Esophagus squamous epithelium (tissue), 5 donors: ENCODE measurements around the gene RABGGTA. TPM values are rescaled to one million over a fixed set of nuclear protein-coding genes. Genes with fewer than 3 reads are reported as not detected.
"Not testable (repeated sequence)": the region's sequence is repeated elsewhere in the genome, so short reads cannot be mapped to it uniquely, and the experiment has no call there.

Experiments
- DNase-seq: peaks from one replicate; lab custom pipeline; 2025; lab: John Stamatoyannopoulos, UW
- H3K27ac ChIP-seq, 4 donors: fragments of 200-600 bp; sonication (generic); one replicate each; pipeline ENCODE4 v1.5.1; 2016 to 2019; ENCODE audit warnings: mild to moderate bottlenecking in 1 of 4
- H3K27me3 ChIP-seq, 4 donors: fragments of 200-600 bp; sonication (generic); 1 replicate in 3 of 4; 2 replicates in 1 of 4; pipeline versions ENCODE4 v1.5.1 to v1.6.0; 2017 to 2021; ENCODE audit warnings: antibody characterized with exemption in 1 of 4
- H3K36me3 ChIP-seq, 3 donors: fragments of 200-600 bp; sonication (generic); one replicate each; pipeline ENCODE4 v1.5.1; 2016 to 2019
- H3K4me1 ChIP-seq, 3 donors: fragments of 200-600 bp; sonication (generic); one replicate each; pipeline ENCODE4 v1.5.1; 2017 to 2019
- H3K4me3 ChIP-seq, 4 donors: fragments of 200-600 bp; sonication (generic); 1 replicate in 3 of 4; 2 replicates in 1 of 4; pipeline ENCODE4 v1.5.1; 2016 to 2019; ENCODE audit warnings: mild to moderate bottlenecking in 2 of 4, moderate library complexity in 1 of 4
- H3K9me3 ChIP-seq, 3 donors: fragments of 200-600 bp; sonication (generic); one replicate each; pipeline ENCODE4 v1.5.1; 2016 to 2019
- POLR2A ChIP-seq, 4 donors: fragments of 450-650 bp; IDR thresholded peaks; one replicate each; pipeline ENCODE4 v1.6.1; 2017; ENCODE audit warnings: antibody characterized with exemption in 4 of 4, mild to moderate bottlenecking in 4 of 4, moderate library complexity in 3 of 4
- whole genome bisulfite sequencing, 2 donors: methylation state at CpG; one replicate each; pipeline ENCODE4 v1.1.5; 2018; 5-methylcytosine and 5-hydroxymethylcytosine counted together
- intact Hi-C: fragments of 100-400 bp; cut with DNase I; formaldehyde crosslinking; loops from one replicate; pipeline ENCODE4 v1.15.0; 2022
- total RNA-seq, 4 donors: library from RNA; depleted of rRNA; stranded (reverse); fragments of >200 nt; gene quantifications; one replicate each; pipeline ENCODE4 v1.1.0, GENCODE V29; 2016
- TF ChIP-seq, protein P1 (sequence below), 6 experiments: fragments of 450-650 bp in 4 of 6; fragments of 200-600 bp in 2 of 6; sonication (generic) in 2 of 6; IDR thresholded peaks; one replicate each; pipeline ENCODE4 v1.5.1; 2016 to 2019; ENCODE audit warnings: antibody characterized with exemption in 6 of 6, mild to moderate bottlenecking in 4 of 6, moderate library complexity in 4 of 6
- donor health status: DM: yes; HTN: yes; CAD: no.

RABGGTA gene
- total RNA-seq, 4 donors from 2014 or later = 68.9 to 171 (median 108) TPM

DNA sequence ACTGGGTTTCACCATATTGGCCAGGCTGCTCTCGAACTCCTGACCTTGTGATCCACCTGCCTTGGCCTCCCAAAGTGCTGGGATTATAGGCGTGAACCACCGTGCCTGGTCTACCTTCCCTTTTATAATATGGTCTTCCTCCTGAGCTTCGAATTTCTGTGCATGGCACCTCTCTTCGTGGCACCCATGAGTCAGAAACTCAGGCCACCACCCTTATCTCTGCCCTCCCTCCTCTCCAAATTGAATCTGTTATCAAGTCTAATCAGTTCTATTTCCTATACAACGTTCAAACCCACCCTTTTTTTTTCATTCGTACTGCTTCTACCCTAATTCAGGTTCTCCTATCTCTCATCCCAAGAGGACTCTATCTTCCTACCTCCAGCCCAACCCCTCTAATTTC lies 24.0 kb downstream of the RABGGTA start:
- intact Hi-C loops = no loop called here
- Histone ChIP-seq H3K27ac (peak overlapping the region in 2 of 4 donors; percentile 43 to 65), H3K4me3 (no peak overlapping the region), H3K4me1 (peaks cover 0 to 13% (median 4%) of the 10 kb centered on the region in 3 donors), H3K36me3 (peaks cover 3 to 47% (median 4%) of the 10 kb centered on the region in 3 donors), H3K9me3 (no peaks in the 10 kb centered on the region), H3K27me3 (no peaks in the 10 kb centered on the region)
- no peak for DNase-seq
- 73 to 75% methylated on average over 7 of the region's 7 CpGs for WGBS, 2 donors
- TF ChIP-seq, protein P1, sequence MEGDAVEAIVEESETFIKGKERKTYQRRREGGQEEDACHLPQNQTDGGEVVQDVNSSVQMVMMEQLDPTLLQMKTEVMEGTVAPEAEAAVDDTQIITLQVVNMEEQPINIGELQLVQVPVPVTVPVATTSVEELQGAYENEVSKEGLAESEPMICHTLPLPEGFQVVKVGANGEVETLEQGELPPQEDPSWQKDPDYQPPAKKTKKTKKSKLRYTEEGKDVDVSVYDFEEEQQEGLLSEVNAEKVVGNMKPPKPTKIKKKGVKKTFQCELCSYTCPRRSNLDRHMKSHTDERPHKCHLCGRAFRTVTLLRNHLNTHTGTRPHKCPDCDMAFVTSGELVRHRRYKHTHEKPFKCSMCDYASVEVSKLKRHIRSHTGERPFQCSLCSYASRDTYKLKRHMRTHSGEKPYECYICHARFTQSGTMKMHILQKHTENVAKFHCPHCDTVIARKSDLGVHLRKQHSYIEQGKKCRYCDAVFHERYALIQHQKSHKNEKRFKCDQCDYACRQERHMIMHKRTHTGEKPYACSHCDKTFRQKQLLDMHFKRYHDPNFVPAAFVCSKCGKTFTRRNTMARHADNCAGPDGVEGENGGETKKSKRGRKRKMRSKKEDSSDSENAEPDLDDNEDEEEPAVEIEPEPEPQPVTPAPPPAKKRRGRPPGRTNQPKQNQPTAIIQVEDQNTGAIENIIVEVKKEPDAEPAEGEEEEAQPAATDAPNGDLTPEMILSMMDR (IDR thresholded peaks at IDR 0.05) = no peak
- TF ChIP-seq POLR2A (IDR thresholded peaks at IDR 0.05) = no peak

DNA sequence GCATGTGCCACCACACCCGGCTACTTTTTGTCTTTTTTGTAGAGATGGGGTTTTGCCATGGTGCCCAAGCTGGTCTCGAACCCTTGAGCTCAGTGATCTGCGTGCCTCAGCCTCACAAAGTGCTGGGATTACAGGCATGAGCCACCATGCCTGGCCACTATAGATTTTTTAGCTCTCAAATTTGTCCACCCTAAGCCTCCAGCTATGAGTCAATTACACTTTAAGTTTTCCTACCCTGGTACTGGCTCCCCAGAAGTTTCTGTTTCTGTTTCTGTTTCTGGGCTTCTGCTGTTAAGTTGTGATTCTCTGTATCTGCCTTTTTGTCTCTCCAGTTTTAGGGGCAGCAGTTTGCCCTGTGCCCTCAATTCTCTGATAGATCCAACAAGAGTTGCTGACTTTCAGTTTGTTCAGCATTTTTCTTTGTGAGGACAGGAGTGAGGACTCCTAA lies 24.6 kb downstream of the RABGGTA start:
- 75 to 79% methylated on average over 2 to 3 of the region's 3 CpGs for WGBS, 2 donors

DNA sequence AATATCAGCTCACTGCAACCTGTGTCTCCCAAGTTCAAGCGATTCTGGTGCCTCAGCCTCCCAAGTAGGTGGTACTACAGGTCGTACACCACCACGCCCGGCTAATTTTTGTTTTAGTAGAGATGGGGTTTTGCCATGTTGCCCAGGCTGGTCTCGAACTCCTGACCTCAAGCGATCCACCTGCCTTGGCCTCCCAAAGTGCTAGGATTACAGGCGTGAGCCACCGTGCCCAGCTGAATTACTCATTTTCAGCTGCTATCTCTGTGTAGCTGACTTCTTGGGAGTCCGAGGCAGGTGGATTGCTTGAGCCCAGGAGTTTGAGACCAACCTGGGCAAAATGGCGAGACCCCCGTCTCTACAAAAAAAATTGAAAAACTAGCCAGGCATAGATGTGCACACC lies 26.0 kb downstream of the RABGGTA start:
- H3K9me3 ChIP-seq, intact Hi-C loops, H3K27me3 ChIP-seq, H3K4me3 ChIP-seq, DNase-seq, H3K27ac ChIP-seq: not testable (repeated sequence)
- Histone ChIP-seq H3K4me1 (peaks cover 6 to 30% (median 17%) of the 10 kb centered on the region in 3 donors), H3K36me3 (peaks cover 3 to 37% (median 5%) of the 10 kb centered on the region in 3 donors)
- 92 to 93% methylated on average over 8 to 10 of the region's 11 CpGs for WGBS, 2 donors

More for the DNA sequence above, 24.6 kb downstream of the RABGGTA start:
- TF ChIP-seq, protein P1 (IDR thresholded peaks at IDR 0.05) = no peak
- no peak for TF ChIP-seq POLR2A (IDR thresholded peaks at IDR 0.05)
- H3K9me3 ChIP-seq = no peaks in the 10 kb centered on the region
- intact Hi-C loops = no loop called here
- no peaks in the 10 kb centered on the region for H3K27me3 ChIP-seq
- no peak overlapping the region for H3K4me3 ChIP-seq
- peaks cover 0 to 15% (median 4%) of the 10 kb centered on the region in 3 donors for H3K4me1 ChIP-seq
- peaks cover 0 to 41% (median 4%) of the 10 kb centered on the region in 3 donors for H3K36me3 ChIP-seq
- DNase-seq = no peak
- H3K27ac ChIP-seq = peak overlapping the region in 3 of 4 donors; percentile 30 to 65 (median 43)

DNA sequence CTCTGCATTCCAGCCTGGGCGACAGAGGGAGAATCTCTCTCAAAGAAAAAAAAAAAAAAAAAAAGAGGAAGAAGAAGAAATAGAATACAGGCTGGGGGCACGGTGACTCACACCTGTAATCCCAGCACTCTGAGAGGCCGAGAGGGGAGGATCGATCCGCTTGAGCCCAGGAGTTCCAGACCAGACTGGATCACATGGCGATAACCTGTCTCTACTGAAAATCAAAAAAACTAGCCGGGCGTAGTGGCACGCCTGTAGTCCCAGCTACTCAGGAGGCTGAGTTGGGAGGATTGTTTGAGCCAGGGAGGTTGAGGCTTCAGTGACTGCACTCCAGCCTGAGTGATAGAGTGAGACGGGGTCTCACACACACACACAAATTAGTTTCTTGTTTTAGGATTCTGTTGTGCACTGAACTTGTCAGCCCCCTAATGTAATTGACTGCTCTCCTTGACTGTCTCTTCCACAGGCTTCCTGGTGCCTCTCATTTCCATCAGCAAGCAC lies 28.0 kb downstream of the RABGGTA start:
- no peaks in the 10 kb centered on the region for H3K9me3 ChIP-seq
- no peak for TF ChIP-seq POLR2A (IDR thresholded peaks at IDR 0.05)
- TF ChIP-seq, protein P1 (IDR thresholded peaks at IDR 0.05) = no peak
- peak overlapping the region; percentile 58 to 76 (median 66) for H3K4me3 ChIP-seq
- H3K27me3 ChIP-seq = no peaks in the 10 kb centered on the region
- peaks cover 14 to 49% (median 28%) of the 10 kb centered on the region in 3 donors for H3K4me1 ChIP-seq
- DNase-seq = no peak
- WGBS, 2 donors = 40 to 53% methylated on average over 9 to 10 of the region's 10 CpGs
- peak overlapping the region; percentile 97 to 99 (median 98) for H3K27ac ChIP-seq
- intact Hi-C loops = loop anchor here (2.0 kb wide), 1 partner anchor 55 kb away; the partner anchor contains the start of genes DHRS1 and NOP9
- peaks cover 10 to 38% (median 12%) of the 10 kb centered on the region in 3 donors for H3K36me3 ChIP-seq

DNA sequence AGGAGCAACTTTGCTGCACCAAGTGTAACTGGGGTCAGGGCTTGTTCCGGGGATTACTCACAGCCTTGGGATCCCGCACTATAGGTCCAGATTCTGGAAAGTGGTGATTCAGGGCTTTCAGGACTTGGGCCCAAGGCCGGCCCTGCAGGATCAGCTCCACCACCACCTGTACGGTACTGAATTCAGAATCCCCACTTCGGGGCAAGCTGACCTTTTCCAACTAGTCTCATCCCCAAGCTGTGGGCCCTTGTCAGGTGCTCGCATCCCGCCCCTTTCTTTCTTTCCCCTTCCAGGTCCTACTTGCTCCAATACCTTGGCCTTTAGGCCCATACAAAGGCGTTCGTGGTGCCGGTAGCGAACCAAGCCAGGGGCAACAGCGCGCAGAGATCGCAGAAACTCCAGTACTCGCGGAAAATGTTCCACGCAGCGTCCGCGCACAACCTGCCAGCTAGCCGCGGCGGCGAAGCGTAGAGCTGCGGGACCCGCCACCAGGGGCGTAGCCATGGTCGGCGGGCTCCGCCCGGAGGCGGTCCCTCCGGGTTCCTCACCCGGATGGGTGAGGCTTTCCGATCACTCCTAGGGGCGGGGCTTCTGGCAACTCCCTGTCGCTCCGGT lies 29.5 kb downstream of the RABGGTA start:
- DNase-seq = peak; percentile 88
- TF ChIP-seq, protein P1 (IDR thresholded peaks at IDR 0.05) = peak; percentile 49 to 91 (median 79)
- no peak for TF ChIP-seq POLR2A (IDR thresholded peaks at IDR 0.05)
- H3K4me1 ChIP-seq = peaks cover 14 to 56% (median 28%) of the 10 kb centered on the region in 3 donors
- peaks cover 10 to 45% (median 22%) of the 10 kb centered on the region in 3 donors for H3K36me3 ChIP-seq
- no peaks in the 10 kb centered on the region for H3K9me3 ChIP-seq
- H3K27ac ChIP-seq = peak overlapping the region; percentile 97 to 99 (median 98)
- no peaks in the 10 kb centered on the region for H3K27me3 ChIP-seq
- 0 to 1% methylated on average over 5 to 7 of the region's 39 CpGs for WGBS, 2 donors
- peak overlapping the region; percentile 58 to 76 (median 66) for H3K4me3 ChIP-seq
- intact Hi-C loops = loop anchor here (2.0 kb wide), 1 partner anchor 57 kb away; the partner anchor contains the start of genes DHRS1 and NOP9
